ENCODE results near the gene KRTAP10-3. TPM values are rescaled to one million over a fixed set of nuclear protein-coding genes. Genes with fewer than 3 reads are reported as not detected.

KRTAP10-3 gene
- total and polyA plus RNA-seq, 2 of the 13 experiments (the other 11 are each of a cell fraction or from before 2014, with no cell fraction given), result not detected

- TF ChIP-seq ZNF33B (CRISPR knock-in tag; IDR thresholded peaks at IDR 0.05), result no peak
- peak; percentile 83 for TF ChIP-seq WIZ (CRISPR knock-in tag; IDR thresholded peaks at IDR 0.05)
- TF ChIP-seq ZNF784 (CRISPR knock-in tag; IDR thresholded peaks at IDR 0.05; ENCODE audit: borderline replicate concordance), result peak; percentile 87; the same call in 1 of the 2 replicates
- TF ChIP-seq THRA (CRISPR knock-in tag; IDR thresholded peaks at IDR 0.05; ENCODE audit: borderline replicate concordance), result peak; percentile 66; the same call in 1 of the 2 replicates
- no peak for TF ChIP-seq ZNF253 (CRISPR knock-in tag; IDR thresholded peaks at IDR 0.05; ENCODE audit: borderline replicate concordance)
- TF ChIP-seq ZUFSP (CRISPR knock-in tag; IDR thresholded peaks at IDR 0.05; ENCODE audit: borderline replicate concordance), result no peak
- 0 out of 2 replicates have a peak, but pooled peaks have one; percentile 66 for TF ChIP-seq TOPORS (CRISPR knock-in tag; IDR thresholded peaks at IDR 0.05)
- TF ChIP-seq ZNF407 (CRISPR knock-in tag; IDR thresholded peaks at IDR 0.05; ENCODE audit: not compliant biosample characterization), result peak; percentile 64
- TF ChIP-seq NKX3-1 (CRISPR knock-in tag; IDR thresholded peaks at IDR 0.05), result 0 out of 2 replicates have a peak, but pooled peaks have one; percentile 39
- TF ChIP-seq ZNF619 (CRISPR knock-in tag; IDR thresholded peaks at IDR 0.05), result peak; percentile 86
- TF ChIP-seq HOMEZ (CRISPR knock-in tag; IDR thresholded peaks at IDR 0.05; ENCODE audit: low read depth), result 0 out of 2 replicates have a peak, but pooled peaks have one; percentile 48
- peak; percentile 90 for TF ChIP-seq ERF (CRISPR knock-in tag; IDR thresholded peaks at IDR 0.05)
- peak; percentile 80; the same call in 1 of the 2 replicates for TF ChIP-seq ZNF816 (CRISPR knock-in tag; IDR thresholded peaks at IDR 0.05; ENCODE audit: borderline replicate concordance)
These were observed 35.2 kb upstream of the KRTAP10-3 start (continued) for GRCh38 chr21:44593598-44594405.
